HL-60 (cell line): ENCODE measurements around the gene RGL4.

Experiments
- DNase-seq, 2 experiments: peaks; one replicate each; pipeline ENCODE4 v3.0.0-alpha.2; 2010 to 2020; ENCODE audit warnings: low read depth in 1 of 2, low spot score in 1 of 2
- H3K27ac ChIP-seq: fragments of 250-450 bp; sonication (Bioruptor Pico); replicated peaks from 2 replicates; pipeline ENCODE4 v1.5.1; 2020; ENCODE audit warnings: mild to moderate bottlenecking, moderate library complexity
- H3K27me3 ChIP-seq: fragments of 250-450 bp; sonication (Bioruptor Pico); 2 replicates; pipeline ENCODE4 v1.5.1; 2021; ENCODE audit warnings: mild to moderate bottlenecking, moderate library complexity; ENCODE audit not compliant: insufficient read depth, poor library complexity, severe bottlenecking
- H3K4me3 ChIP-seq: replicated peaks from 2 replicates; pipeline ENCODE4 v1.5.1; 2011; ENCODE audit warnings: mild to moderate bottlenecking, control low read depth, low read length; ENCODE audit not compliant: insufficient read depth
- GABPA ChIP-seq: IDR thresholded peaks from 2 replicates; pipeline ENCODE4 v1.6.1; 2012; ENCODE audit warnings: low read depth
- POLR2AphosphoS5 ChIP-seq: IDR thresholded peaks from 2 replicates; pipeline ENCODE4 v1.6.1; 2012; ENCODE audit warnings: low read depth
- SPI1 ChIP-seq: IDR thresholded peaks from 2 replicates; pipeline ENCODE4 v1.6.1; 2012; ENCODE audit warnings: low read depth, mild to moderate bottlenecking, borderline replicate concordance
- TF ChIP-seq, protein P1 (sequence below): IDR thresholded peaks from one replicate; pipeline ENCODE4 v1.5.1; 2011; ENCODE audit warnings: low read length, control low read depth, inconsistent platforms; ENCODE audit not compliant: insufficient read depth
- TF ChIP-seq, protein P2 (sequence below): IDR thresholded peaks from 2 replicates; pipeline ENCODE4 v1.6.1; 2012; ENCODE audit warnings: low read depth; ENCODE audit not compliant: insufficient replicate concordance

The RGL4 gene

DNA sequence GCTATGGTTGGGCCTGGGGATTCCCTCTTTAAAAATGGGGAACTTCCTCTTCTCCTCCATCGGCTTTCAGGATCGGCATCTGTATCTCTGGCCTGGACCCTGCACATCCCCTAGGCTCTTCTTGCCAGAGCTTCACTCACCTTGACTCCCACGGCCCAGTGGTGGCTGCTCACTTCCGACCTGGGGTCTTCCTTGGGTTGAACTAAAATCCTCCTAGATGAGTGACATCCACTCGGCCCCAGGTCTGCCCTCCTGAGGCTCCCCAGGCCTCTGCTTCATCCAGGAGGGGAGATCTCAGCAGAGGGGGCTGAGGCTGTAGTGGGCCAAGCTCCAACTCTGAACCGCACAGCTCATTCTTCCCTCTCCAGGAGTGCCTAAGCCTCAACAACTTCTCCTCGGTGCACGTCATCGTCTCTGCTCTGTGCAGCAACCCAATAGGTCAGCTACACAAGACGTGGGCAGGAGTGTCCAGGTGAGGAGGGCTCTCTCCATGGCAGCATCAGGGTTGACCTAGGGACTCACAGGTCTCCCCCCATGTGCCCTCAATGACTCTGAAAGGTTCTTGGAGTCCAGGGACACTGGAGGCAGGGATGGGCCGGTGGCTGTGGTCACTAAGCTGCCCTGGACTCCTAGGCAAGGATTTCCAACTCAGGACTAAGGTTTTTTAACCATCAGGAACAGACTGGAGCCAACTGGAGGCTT lies 3.3 kb downstream of the RGL4 start:
- H3K4me3 ChIP-seq = no peak overlapping the region
- H3K27me3 ChIP-seq = no peaks in the 10 kb centered on the region
- H3K27ac ChIP-seq = peak overlapping the region; percentile 94
- TF ChIP-seq GABPA = no peak
- TF ChIP-seq, protein P1, sequence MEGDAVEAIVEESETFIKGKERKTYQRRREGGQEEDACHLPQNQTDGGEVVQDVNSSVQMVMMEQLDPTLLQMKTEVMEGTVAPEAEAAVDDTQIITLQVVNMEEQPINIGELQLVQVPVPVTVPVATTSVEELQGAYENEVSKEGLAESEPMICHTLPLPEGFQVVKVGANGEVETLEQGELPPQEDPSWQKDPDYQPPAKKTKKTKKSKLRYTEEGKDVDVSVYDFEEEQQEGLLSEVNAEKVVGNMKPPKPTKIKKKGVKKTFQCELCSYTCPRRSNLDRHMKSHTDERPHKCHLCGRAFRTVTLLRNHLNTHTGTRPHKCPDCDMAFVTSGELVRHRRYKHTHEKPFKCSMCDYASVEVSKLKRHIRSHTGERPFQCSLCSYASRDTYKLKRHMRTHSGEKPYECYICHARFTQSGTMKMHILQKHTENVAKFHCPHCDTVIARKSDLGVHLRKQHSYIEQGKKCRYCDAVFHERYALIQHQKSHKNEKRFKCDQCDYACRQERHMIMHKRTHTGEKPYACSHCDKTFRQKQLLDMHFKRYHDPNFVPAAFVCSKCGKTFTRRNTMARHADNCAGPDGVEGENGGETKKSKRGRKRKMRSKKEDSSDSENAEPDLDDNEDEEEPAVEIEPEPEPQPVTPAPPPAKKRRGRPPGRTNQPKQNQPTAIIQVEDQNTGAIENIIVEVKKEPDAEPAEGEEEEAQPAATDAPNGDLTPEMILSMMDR = no peak
- no peak for TF ChIP-seq SPI1
- TF ChIP-seq POLR2AphosphoS5 = no peak
- no peak for DNase-seq

DNA sequence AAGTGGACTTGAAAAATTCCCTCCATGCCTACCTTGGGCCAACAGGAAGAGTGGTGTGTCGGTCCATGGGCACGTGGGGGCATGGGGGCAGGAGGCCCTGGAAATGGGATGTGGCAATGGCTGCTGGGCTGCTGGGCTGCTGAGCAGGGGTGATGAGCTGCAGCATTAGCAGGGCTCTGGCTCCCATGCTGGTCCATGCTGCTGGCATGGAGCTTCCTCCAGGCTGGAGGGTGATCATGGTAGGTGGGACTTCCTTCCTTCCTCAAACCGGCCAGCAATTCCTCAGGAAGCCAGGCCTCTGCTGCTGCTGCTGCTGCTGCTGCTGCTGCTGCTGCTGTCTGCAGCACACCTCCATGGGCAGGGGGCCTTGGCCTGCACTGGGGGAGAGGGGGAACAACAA lies 4.3 kb downstream of the RGL4 start:
- Histone ChIP-seq H3K27me3 (no peaks in the 10 kb centered on the region), H3K27ac (peak overlapping the region; percentile 94), H3K4me3 (no peak overlapping the region)
- DNase-seq = no peak
- TF ChIP-seq, protein P1 = no peak
- TF ChIP-seq POLR2AphosphoS5 (no peak), SPI1 (no peak), GABPA (no peak)
- TF ChIP-seq, protein P2, sequence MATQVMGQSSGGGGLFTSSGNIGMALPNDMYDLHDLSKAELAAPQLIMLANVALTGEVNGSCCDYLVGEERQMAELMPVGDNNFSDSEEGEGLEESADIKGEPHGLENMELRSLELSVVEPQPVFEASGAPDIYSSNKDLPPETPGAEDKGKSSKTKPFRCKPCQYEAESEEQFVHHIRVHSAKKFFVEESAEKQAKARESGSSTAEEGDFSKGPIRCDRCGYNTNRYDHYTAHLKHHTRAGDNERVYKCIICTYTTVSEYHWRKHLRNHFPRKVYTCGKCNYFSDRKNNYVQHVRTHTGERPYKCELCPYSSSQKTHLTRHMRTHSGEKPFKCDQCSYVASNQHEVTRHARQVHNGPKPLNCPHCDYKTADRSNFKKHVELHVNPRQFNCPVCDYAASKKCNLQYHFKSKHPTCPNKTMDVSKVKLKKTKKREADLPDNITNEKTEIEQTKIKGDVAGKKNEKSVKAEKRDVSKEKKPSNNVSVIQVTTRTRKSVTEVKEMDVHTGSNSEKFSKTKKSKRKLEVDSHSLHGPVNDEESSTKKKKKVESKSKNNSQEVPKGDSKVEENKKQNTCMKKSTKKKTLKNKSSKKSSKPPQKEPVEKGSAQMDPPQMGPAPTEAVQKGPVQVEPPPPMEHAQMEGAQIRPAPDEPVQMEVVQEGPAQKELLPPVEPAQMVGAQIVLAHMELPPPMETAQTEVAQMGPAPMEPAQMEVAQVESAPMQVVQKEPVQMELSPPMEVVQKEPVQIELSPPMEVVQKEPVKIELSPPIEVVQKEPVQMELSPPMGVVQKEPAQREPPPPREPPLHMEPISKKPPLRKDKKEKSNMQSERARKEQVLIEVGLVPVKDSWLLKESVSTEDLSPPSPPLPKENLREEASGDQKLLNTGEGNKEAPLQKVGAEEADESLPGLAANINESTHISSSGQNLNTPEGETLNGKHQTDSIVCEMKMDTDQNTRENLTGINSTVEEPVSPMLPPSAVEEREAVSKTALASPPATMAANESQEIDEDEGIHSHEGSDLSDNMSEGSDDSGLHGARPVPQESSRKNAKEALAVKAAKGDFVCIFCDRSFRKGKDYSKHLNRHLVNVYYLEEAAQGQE = no peak

DNA sequence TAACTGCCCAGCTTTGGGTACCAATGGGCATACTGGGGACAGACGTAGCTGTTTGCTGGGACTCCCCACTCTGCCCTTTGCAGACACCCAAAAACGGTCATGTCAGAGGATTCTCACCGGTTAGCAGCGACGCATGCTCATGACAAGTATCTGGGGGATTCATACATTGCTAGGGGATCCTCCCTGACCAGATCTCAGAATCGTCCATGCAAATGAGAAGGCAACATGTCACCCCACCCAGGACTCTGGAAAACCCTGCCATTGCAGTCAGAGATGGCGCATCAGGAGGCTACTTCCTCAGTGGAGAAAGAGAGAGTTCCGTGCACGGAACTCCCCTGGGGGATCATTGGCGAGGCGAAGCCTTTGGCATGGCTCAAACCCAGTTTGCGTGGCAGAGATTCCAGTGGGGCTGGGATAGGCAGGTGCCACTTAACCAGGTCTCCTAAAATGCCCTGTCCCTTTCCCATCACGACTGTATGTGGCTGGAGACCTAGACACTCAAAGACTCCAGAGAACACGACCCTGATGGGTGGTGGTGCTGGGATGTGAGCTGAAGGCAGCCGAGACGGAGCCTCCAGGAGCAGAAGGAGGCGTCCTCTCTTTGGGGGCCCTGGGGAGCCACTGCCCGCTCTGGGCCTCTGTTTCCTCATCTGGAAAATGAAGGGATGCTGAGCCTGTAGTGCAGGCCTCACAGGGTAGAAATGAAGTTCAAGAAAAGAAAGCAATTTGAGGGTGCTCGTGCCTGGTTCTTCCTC lies 4.9 kb downstream of the RGL4 start:
- peak in 1 of 2 experiments; percentile 36 for DNase-seq
- Histone ChIP-seq H3K27me3 (no peaks in the 10 kb centered on the region), H3K27ac (peak overlapping the region; percentile 94)

DNA sequence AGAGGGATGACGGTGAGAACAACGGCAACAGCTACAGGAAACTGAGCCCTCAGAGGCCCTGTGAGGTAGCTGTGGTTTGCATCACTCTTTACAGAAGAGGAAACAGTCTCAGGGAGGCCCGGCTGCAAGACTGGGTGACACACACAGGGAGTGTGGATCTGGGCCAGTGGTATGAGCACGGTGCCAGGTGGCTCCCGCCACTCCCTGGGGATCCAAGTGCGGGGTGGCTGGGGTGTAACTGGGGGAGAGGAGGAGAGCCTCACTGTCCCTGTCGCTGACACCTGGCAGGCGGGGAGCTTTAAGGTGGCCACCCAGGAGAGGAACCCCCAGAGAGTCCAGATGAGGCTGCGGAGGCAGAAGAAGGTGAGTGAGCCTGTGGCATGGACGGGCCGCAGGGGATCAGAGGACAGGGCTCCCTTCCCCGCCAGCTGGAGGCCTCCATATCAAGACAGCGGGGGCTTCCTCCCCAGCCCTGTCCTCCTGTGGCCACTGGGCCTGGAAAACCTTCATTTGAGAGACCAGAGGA lies 5.6 kb downstream of the RGL4 start:
- peak overlapping the region; percentile 94 for H3K27ac ChIP-seq
- no peaks in the 10 kb centered on the region for H3K27me3 ChIP-seq
- peak overlapping the region; percentile 15 for H3K4me3 ChIP-seq
- peak; percentile 80 to 96 for DNase-seq
- TF ChIP-seq GABPA = peak; percentile 74
- TF ChIP-seq, protein P2 = peak; percentile 58
- TF ChIP-seq SPI1 = peak; percentile 26; the same call in 1 of the 2 replicates
- TF ChIP-seq POLR2AphosphoS5 = peak; percentile 87
- TF ChIP-seq, protein P1 = no peak

More for the DNA sequence above, 4.9 kb downstream of the RGL4 start:
- peak; percentile 46; the same call in 1 of the 2 replicates for TF ChIP-seq SPI1
- TF ChIP-seq, protein P1 = no peak
- no peak overlapping the region for H3K4me3 ChIP-seq
